ENCODE measurements around the gene AKT3.

Gene AKT3

DNA sequence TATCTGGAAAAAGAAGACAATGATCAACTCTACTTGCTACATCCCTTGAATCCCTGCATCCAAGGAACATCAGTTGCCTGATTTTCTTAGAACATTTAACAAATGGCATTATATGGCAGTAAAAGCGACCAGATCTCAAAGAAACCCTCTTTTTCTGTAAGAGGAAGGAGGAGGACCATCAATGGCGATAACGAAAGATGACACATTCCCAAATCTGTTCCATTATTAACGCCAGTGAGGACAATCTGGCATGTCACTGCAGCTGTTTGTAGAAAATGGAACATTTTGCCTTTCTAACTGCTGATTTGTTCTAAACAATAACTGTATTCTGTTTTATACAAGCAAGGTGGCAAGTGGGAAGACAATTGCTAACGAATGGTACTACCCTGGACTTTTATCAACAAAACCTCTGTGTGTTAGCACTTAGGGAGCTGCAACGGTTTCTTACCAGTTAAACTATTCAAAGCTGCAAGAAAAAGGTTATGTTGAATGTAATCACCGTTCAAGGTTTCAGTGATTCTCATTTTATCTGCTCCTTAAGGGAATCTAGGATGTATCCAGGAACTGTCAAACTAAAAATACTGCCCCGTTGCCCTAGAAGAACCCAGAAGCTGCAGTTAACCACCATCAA is 342.3 kb downstream of the AKT3 start:
- no peak for DNase-seq (ENCODE audit: low read depth)

DNA sequence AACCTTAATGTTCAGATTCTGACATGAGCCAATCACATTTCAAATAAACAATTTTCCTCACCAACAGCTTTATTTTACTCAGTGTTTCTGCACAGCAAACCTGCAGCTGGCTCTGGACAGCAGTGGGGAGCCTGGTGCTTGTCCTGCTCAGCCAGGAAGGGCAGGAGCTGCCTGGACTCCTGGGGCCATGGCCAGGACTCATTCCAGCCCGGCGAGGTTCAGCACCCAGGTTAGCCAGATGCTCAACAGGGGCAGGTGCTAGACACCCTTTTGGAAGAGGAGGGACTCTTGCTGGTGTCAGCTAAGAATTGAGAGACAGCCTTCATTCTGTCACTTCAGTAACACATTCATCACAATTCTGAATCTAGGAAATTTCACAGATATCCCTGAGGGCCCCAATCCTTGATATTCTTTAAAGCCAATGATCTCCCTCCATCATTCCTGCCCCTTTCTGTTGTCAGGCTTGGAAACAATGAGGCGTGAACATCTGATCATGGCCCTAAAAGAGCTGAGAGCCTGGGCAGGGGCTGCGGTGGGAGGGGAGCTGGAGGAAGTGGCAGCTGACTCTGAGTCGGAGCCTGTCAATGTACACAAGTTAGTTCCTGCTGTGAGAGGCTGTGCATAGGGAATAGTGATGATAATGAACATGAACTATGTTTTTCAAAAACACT is 342.9 kb downstream of the AKT3 start:
- DNase-seq (ENCODE audit: low read depth): no peak

DNA sequence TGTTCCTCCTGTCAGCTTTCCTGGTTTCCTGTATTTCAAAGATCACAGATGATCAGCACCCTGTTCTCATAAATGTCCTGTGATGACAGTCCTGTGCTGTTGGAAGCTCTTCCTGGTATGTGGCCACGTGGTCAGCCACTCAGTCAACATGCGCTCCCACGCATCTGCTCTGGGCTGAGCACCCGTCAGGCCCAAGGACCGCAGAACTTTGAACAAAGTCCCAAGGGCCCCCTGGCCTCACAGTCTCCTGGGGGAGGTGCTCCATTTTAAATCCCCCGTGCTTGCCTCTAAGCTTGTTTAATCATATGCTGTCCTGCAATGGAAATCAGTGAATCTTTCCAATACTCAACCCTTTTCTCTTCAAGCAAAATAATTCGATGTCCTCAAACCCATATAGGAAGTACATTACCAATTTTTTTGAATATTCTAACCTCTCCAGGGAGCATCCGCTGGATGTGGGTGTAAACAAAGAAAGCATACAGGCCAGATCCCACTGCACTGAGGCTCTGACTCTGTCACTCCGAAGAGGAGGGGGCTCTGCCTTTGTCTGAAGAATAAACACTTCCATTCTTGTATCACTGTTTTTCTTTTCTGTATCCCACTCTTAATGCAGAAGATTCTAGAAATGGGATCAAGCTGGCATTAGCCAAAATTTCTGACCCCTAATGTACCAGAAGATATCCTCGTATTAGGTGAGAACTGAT is 343.9 kb downstream of the AKT3 start:
- no peak for DNase-seq (ENCODE audit: low read depth)

DNA sequence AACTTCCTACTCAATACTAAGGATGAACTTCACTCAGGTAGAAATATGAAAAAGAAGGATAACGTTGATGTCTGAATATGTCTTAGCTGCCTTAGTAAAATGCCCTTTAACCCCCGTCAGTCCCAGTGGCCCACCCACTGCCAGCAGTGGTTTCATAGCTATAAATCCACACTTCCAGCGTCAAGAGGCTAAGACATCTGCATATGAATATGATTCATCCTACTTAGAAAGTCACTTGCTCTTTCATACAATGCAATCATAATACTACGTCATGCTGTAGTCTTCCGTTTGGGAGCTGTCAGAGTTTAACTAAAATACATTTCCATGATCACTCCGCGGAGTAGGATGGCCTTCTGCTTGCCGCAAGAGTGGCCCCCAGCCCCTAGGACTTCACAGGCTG is 346.9 kb downstream of the AKT3 start:
- DNase-seq (ENCODE audit: low read depth): no peak

DNA sequence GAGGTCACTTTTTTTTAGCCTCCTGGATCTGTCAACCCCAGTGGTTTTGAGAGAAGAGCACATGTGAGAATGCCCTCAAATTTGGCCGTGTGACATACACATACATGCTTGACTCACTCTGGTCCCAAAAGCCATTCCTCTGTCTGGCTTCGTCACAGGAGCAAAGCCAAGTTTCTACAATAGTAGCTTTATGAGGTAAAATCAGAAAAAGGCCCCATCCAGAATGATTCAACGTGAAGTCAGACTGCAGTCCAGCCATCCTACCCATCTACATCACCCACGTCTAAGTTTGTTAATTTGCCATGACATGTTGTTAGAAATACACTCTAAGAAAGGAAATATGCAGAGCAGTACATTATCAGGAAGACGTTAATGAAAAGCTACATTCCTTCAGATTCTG is 349.0 kb downstream of the AKT3 start:
- DNase-seq (ENCODE audit: low read depth): peak; percentile 13

DNA sequence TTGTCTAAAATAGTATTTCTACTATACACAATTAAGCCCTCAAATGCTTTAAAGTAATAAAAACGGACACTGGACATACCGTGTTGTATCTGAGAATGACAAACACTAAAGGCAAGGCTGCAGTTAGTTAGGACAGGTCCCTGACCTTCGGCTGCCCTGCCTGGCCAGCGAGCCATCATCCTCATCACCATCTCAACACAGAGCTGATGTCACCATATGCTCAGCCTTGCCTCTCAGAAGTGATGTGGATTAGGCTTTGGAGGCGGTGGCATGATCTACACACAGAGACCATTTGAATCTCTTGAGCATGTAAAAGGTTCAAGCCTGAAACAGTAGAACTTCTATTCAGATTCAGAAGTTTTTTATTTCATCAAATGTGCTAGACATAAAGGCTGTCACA is 349.5 kb downstream of the AKT3 start:
- DNase-seq (ENCODE audit: low read depth): no peak

DNA sequence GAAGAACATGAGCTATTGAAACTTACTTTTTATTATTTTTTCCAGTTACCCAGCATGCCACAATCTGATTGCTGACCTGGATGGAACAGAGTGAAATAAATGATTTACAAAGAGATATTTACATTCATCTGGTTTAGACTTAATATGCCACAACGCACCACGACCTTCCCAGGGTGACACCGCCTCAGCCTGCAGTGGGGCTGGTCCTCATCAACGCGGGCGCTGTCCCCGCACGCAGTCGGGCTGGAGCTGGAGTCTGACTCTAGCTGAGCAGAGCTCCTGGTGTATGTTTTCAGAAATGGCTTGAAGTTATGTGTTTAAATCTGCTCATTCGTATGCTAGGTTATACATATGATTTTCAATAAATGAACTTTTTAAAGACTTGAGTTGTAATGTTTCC is 350.3 kb downstream of the AKT3 start:
- DNase-seq (ENCODE audit: low read depth): no peak

DNA sequence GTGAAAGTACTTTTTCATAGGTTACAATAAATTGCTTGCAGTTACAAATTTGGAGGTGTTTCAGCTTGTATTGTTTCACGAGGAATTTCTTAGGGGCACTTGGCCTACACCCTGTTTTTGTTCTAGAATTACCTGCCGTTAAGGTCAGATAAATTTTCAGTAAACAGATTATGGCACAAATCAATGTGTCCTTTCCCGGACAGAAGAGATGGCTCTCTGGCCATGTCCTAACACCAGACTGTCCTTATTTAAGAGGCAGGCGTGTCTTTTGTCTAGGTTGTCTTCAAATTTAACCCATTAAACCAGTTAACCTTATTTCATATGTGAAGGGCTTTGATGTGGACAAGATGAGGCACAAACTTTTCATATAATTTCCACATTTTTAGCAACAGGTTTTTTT is 350.8 kb downstream of the AKT3 start:
- DNase-seq (ENCODE audit: low read depth): no peak

DNA sequence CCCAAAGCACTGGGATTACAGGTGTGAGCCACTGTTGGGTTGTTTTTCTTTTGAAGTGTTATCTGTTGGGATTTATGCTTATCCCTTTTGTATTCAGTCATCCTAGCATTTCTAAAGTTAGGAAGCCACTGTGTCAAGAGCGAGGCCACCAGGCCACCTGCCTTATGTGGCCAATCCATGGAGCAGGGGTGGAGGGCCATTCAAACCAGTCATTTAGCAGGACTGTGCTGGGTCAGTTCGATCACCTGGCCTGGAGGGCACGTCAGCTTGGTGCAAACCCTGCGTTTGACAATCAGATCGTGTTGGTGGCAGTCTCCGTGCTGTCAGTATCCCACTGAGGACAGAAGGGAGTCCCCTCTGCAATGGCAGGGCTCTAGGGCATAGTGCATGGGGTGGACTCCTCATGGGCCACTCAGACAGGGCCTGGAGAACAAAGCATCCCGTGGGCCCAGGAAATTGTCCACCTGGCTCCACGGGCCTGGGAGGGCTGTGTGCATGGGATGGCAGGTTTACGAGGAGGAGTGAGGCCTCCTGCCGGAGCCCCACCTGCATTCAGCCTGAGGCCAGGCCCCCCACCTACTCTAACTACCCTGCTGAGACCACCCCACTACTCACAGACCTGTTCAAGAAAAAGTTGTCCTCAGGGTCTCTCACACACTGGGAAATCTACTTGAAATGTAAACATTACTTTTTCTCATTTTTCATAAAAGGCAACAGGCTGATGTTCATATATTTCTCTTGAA is 351.9 kb downstream of the AKT3 start:
- no peak for DNase-seq (ENCODE audit: low read depth)

DNA sequence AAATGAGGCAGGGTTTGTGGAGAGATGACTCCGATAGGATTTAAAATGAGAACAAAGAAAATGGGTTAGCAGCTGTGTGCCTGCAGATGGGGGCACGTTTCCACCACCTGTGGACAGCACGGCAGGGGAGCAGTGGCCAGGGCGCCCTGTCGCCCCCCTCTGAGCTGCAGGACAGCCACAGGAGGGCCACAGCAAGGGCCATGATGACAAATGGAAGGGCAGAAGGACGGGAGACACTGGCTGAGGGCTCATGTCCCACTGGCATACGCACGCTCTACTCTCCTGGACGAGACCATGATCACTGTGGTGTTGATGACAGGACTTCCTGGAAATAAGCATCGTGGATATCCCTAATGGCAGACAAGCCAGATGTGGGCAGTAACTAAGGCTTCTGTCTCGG is 353.2 kb downstream of the AKT3 start:
- DNase-seq (ENCODE audit: low read depth): no peak

DNA sequence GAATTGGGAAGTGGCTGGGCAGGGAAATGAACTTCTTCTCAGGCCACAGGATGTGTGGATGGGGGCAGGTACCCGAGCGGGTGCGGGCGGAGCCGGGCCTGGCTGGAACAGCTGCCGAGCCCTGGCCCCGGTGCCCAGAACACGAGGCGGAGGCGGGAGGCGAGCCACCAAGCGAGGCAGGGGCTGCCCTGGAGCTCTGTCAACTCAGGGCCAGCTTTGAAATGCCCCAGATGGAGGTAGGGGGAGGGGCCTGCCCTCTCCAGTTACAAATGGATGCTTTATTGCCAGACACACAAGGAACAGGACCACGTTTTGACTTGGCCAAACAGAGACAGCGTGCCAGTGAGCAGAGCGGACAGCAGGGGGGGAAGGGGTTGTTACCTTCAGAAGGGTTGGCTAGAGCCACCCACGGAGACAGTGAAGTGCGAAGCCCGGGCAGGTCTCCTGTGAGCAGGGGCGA is 353.8 kb downstream of the AKT3 start:
- no peak for DNase-seq (ENCODE audit: low read depth)

DNA sequence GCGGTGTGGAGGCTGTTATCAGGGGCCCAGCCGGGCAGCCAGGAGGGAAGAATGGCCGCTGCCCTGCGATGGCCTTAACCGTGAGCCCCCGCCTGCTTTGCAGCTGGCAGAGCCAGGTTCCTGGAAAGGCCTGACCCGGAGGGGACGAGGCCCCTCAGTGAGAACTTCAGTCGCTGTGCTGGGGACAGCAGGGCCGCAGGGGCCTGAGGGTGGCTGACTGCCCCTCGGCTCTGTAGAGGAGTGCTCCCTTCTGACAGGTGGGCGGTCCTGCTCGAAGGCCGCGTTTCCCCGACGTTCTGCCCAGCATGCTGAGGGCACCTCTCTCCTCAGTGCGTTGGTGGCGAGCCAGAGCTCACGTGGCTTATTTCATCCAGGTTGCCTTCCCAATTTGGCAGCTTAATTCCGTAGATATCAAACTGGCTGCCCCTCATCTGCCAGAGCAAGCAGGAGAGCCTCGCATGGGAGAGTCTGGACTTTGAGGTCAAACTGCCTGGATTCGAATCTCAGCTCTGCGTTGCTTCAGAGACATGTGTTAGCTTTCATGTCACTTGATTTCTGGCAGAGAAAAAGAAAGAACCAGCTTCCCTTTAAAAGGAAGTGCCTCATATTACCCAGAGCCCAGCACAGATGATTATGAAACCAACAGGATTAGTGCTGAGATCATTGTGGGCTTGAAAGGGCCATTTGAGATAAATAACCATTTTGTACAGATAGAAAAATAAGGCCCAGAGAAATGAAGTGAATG is 354.4 kb downstream of the AKT3 start:
- DNase-seq (ENCODE audit: low read depth): peak; percentile 72

DNA sequence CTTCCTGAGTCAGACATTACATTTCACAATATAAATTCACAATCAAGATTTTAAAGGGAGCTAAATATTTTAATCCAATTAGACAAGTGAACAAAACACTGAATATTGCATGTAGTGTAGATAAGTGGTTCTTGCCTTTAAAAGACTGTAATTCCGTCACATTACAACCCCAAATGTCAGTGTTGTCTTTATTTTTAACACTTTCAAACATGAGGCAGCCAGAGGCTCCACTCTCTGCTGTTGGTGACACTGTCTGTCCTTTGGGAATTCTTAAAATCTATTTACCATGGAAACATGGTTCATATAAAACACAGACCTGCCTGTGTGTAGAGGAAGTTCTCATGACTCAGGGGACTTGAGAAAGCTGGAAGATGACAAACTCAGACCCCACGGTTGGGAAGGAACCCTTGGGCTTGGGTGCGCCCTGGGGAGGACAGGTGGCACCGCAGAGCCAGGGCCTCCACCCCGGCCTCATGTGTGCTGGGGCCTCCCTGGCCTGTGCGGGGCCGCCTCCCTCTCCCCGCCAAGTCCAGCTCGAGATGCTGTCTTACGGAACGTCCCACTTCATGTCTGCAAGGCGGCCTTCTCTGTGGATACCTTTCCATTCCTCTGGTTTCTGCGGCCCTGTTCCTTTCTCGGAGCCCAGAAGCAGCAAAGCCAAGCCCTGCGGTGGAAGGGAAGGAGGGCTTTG is 355.2 kb downstream of the AKT3 start:
- no peak for DNase-seq (ENCODE audit: low read depth)

DNA sequence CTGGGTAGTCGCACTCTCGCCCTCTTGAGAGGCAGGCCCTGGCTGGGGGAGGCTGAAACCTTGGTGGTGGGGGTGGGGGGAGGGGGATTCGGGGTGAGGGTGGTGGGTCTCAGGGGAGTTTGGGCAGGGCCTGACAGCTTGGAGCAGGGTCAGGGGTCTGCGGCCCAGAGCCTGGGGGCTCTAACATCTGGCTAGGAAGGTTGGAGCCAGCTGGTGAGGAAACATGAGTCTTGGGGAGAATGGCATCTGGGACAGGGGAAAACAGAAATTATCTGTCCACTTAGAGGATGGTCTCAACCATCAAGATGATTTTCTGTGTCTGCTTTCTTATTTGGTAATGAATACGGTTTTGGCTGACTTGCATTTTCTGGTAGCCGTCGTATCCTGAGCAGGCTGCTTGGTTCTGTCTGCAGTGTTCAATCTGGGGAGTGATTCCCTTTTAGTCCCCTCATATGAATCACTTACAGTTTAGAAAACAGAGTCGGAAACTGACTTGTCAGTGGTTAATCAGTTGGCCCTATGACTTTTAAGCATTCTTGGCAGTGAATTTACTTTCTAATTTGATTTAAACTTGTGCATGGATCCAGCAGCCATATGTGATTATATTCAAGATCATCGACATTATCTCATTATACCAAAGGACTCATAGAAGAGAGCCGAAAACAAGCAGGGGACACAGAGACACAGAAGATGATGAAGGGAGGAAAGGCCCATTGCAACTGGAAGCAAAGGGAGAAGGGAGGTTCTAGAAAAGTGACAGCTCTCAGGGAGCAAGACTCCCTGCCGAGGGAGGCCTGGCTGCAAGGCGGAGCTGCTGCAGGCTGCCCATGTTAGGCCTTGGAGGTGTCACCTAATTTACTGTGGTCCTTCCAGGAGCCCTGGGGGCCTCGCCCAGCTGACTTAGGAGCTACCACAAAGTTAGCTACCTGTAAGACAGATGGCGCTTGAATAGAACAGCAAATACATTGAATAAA is 356.6 kb downstream of the AKT3 start:
- DNase-seq (ENCODE audit: low read depth): no peak

DNA sequence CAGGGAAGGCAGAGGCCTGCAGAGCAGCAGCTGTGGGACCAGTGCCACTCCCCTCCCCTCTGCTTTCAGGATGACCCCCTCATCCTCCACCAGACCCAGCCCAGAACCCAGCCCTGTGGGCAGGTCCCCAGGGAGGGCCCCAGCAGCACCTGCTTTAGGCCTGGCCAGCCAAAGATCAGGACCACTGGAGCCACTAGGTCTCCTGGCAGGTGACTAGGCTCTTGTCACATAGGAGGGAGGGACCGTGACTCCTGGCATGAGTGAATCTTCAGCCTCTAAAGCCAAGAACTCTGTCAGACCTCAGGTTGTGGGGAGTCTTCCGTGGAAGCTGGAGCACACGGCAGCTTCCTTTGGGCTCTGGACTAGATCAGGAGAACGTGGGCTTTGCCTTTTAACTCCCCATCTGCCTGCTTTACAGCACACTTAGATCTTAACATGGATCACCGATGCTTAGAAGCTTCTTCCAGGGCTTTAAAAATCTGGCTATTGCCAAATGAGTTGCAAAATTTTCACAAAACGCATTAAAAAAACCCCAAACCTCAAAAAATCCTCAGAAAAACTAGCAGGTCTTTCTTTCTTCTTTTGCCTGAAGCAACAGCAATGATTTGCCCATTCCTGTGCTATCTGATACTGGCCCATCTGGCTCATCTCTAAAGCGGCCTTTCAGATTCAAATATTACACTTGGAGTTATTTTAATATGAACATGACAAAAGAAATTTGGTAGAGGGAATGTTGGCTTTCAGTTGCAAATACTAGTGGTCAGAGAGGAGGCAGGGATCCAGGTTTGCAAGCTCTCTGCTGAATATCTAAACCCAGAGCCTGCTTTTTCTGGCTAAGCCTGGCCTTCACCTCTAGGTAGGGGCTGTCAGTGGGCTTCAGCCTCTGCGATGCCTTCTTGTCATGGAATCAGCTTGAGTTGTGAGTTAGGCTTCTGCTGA is 359.0 kb downstream of the AKT3 start:
- peak; percentile 90 for DNase-seq (ENCODE audit: low read depth)

DNA sequence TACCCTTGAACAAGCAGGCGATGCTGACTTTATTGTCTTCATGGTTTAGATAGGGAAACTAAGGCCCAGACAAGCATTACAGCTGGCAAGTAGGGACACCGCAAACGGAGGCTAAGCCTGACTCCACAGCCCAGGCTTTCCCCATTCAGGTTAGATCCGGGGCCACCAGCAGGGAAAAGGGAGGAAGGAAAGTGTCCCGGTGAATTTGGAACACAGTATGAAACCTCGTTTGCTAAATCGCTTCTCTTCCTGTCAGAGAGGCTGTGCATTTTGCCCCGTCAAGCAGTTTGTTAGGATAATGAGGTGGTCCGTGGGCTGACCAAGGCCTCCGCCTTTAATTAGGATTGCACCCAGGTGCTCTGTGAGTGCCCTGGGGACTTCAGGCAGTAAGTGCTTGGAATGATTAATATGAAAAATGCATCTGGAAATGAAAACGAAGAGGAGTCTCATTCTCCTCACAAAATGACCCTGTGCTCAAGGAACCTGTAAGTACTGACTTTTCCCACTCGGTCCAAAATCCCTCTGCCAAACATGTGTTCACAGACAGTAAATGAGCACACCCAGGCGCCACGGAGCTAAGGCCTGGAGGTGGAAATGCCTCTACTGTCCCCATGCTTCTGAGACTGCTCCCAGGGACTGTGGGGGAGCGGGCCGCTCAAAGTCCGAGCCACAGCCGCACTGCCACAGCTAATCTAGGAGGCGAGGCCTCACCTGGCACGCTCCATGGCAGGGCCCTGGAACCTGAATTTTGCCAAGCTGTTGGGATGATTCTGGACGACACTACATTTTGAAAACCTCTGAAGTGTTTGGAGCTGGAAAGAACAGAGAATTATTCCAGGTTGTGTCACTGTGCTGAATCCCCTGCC is 360.1 kb downstream of the AKT3 start:
- no peak for DNase-seq (ENCODE audit: low read depth)

DNA sequence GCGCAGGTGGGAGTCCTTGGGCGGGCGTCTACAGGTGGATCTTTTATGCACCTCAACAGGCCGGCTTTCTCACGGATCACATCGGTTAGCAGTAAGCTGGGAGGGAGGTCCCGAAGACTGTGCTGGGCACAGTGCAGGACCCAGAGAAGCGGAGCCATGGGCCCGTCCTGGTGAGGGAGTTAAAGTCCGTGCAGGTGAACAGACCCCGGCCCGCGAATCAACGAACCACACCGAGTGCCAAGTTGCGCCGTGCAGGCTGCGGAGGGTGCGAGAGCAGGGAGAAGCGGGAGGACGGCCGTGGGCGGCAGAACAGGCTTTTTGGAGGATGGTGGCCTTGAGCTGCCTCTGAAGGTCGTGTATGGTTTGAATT is 360.9 kb downstream of the AKT3 start:
- no peak for DNase-seq (ENCODE audit: low read depth)

All from fibroblast of gingiva (primary cell).